ENCODE measurements around the gene NRIP2. TPM values are rescaled to one million over a fixed set of nuclear protein-coding genes. Genes with fewer than 3 reads are reported as not detected.

Gene NRIP2
- total RNA-seq, 5 donors from 2014 or later (not counting 1 experiment from before 2014, with no cell fraction given): not detected

DNA sequence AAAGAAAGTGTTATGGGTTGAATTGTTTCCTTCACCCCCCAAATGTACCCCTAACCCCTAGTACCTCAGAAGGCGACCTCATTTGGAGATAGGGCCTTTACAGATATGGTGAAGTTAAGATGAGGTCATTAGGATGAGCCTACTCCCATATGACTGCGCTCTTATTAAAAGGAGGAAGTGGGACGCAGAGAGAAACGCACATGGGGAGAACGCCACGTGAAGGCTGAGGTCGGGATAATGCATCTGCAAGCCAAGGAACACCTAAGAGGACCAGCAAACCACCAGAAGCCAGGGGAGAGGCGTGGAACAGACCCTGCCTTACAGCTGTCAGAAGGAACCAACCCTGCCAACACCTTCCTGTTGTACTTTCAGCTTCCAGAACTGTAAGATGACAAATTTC, 1.7 kb upstream of the NRIP2 start:
- CTCF ChIA-PET: no interaction called here
- no peaks in the 10 kb centered on the region for H3K27me3 ChIP-seq (replicated peaks in 1 of 2; ENCODE audit: control insufficient read depth in 2 of 2, extremely low read depth in 1 of 2, insufficient read depth in 2 of 2, low read length in 1 of 2)
- no peak for ATAC-seq (replicated peaks in 1 of 4)
- peaks cover 0 to 7% of the 10 kb centered on the region in 2 experiments for H3K4me1 ChIP-seq (ENCODE audit: control insufficient read depth in 1 of 2, extremely low read depth in 1 of 2, insufficient read depth in 2 of 2, low read length in 2 of 2)
- H3K27me3 Mint-ChIP-seq: no peaks in the 10 kb centered on the region
- no peak overlapping the region for H3K27ac ChIP-seq (ENCODE audit: low read length)
- H3K4me3 ChIP-seq (ENCODE audit: control insufficient read depth in 1 of 2, extremely low read depth in 1 of 2, low read length in 1 of 2): no peak overlapping the region
- no peaks in the 10 kb centered on the region for H3K9me3 Mint-ChIP-seq
- no peak overlapping the region for H3K4me3 Mint-ChIP-seq
- H3K4me1 Mint-ChIP-seq: peaks cover 3 to 14% (median 8%) of the 10 kb centered on the region in 3 donors
- WGBS (ENCODE audit: insufficient coverage): 92% methylated on average over 7 of the region's 8 CpGs
- POLR2A ChIA-PET: interaction anchor here in 1 of 2 donors (0.6 kb wide), 1 partner anchor 17 kb away, joined by 4 read pairs; no protein-coding TSS in a partner anchor
- no peaks in the 10 kb centered on the region for H3K9me3 ChIP-seq
- no peak overlapping the region for H3K27ac Mint-ChIP-seq
- H3K36me3 Mint-ChIP-seq: peaks cover 34% of the 10 kb centered on the region
- no peak for DNase-seq
- peaks cover 4 to 28% of the 10 kb centered on the region in 2 donors for H3K36me3 ChIP-seq (ENCODE audit: control insufficient read depth in 2 of 2, extremely low read depth in 1 of 2, insufficient read depth in 1 of 2, low read length in 1 of 2)

DNA sequence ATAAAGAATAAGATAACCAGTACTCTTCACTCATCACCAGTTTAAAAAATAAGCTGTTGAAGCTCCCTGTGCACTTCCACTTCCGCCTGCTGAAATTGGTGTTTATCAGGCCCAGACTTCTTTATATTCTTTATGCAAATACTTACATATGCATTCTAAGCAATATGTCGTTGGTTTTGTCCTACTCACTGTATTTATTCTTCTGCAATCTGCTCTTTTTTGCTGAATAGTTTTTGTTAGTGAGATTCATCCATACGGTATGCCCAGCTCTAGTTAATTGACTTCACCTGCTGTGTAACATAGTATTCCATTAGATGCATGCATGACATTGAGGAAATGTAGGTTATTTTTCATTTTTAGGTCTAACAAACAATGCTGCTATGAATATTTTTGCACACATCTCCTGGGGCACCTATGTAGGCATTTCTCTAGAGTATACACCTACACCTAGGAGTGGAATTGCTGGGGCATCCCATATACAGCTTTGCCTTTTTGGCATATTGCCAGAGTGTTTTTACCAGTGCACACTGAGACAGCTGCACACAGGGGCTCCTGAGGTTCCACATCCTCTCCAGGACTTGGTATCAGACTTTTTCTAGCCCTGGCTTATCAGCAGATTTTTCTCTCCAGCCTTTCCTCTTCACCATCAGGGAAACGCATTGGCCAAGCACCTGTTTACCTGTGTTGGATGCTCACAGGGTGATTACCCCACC, 1.0 kb upstream of the NRIP2 start:
- Mint-ChIP-seq H3K4me1 (peaks cover 3 to 14% (median 8%) of the 10 kb centered on the region in 3 donors), H3K27ac (peak overlapping the region in 1 of 2 donors; percentile 17), H3K27me3 (no peaks in the 10 kb centered on the region), H3K36me3 (peaks cover 36% of the 10 kb centered on the region), H3K4me3 (no peak overlapping the region), H3K9me3 (no peaks in the 10 kb centered on the region)
- 100% methylated on average over 1 of the region's 4 CpGs for WGBS (ENCODE audit: insufficient coverage)
- no peak overlapping the region for H3K27ac ChIP-seq (ENCODE audit: low read length)
- ATAC-seq (replicated peaks in 1 of 4): no peak
- H3K4me3 ChIP-seq (ENCODE audit: control insufficient read depth in 1 of 2, extremely low read depth in 1 of 2, low read length in 1 of 2): no peak overlapping the region
- POLR2A ChIA-PET: interaction anchor here in 1 of 2 donors (0.6 kb wide), 1 partner anchor 1433 kb away, joined by 6 read pairs; no protein-coding TSS in a partner anchor
- CTCF ChIA-PET: no interaction called here
- no peak for DNase-seq
- no peaks in the 10 kb centered on the region for H3K27me3 ChIP-seq (replicated peaks in 1 of 2; ENCODE audit: control insufficient read depth in 2 of 2, extremely low read depth in 1 of 2, insufficient read depth in 2 of 2, low read length in 1 of 2)
- H3K36me3 ChIP-seq (ENCODE audit: control insufficient read depth in 2 of 2, extremely low read depth in 1 of 2, insufficient read depth in 1 of 2, low read length in 1 of 2): peaks cover 4 to 25% of the 10 kb centered on the region in 2 donors
- H3K4me1 ChIP-seq (ENCODE audit: control insufficient read depth in 1 of 2, extremely low read depth in 1 of 2, insufficient read depth in 2 of 2, low read length in 2 of 2): peaks cover 0 to 7% of the 10 kb centered on the region in 2 experiments
- H3K9me3 ChIP-seq: no peaks in the 10 kb centered on the region

DNA sequence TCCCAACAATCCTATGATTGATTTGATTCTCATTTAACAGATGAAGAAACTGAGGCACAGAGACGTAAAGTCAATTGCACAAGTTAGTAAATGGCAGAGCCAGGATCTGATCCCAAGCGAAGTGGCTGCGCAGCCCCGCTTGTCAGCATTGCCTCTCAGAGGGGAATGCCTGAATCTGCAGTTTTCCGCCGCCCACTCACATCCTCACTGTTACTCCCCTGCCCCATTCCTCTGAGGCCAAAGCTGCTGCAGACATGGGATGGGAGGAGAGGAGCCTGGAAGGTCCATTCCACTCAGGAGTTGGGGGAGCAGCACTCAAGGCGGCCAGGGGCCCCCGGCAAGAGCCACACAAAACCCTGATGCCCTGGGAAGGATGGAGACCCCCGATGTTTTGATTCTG, 1.0 kb downstream of the NRIP2 start:
- ChIA-PET CTCF (no interaction called here), POLR2A (interaction anchor here in 1 of 2 donors (0.6 kb wide), 1 partner anchor 51 kb away, joined by 3 read pairs; no protein-coding TSS in a partner anchor)
- H3K9me3 Mint-ChIP-seq: no peaks in the 10 kb centered on the region
- H3K4me3 ChIP-seq (ENCODE audit: control insufficient read depth in 1 of 2, extremely low read depth in 1 of 2, low read length in 1 of 2): no peak overlapping the region
- H3K4me1 Mint-ChIP-seq: peaks cover 3 to 14% (median 8%) of the 10 kb centered on the region in 3 donors
- H3K27me3 ChIP-seq (replicated peaks in 1 of 2; ENCODE audit: control insufficient read depth in 2 of 2, extremely low read depth in 1 of 2, insufficient read depth in 2 of 2, low read length in 1 of 2): no peaks in the 10 kb centered on the region
- H3K9me3 ChIP-seq: no peaks in the 10 kb centered on the region
- peaks cover 0 to 22% of the 10 kb centered on the region in 2 donors for H3K36me3 ChIP-seq (ENCODE audit: control insufficient read depth in 2 of 2, extremely low read depth in 1 of 2, insufficient read depth in 1 of 2, low read length in 1 of 2)
- ATAC-seq (replicated peaks in 1 of 4) (no peak), DNase-seq (no peak)
- WGBS (ENCODE audit: insufficient coverage): 83% methylated on average over 2 of the region's 9 CpGs
- no peak overlapping the region for H3K4me3 Mint-ChIP-seq
- H3K27ac Mint-ChIP-seq: no peak overlapping the region
- no peaks in the 10 kb centered on the region for H3K27me3 Mint-ChIP-seq
- H3K36me3 Mint-ChIP-seq: peaks cover 32% of the 10 kb centered on the region
- H3K4me1 ChIP-seq (ENCODE audit: control insufficient read depth in 1 of 2, extremely low read depth in 1 of 2, insufficient read depth in 2 of 2, low read length in 2 of 2): peaks cover 0 to 7% of the 10 kb centered on the region in 2 experiments
- no peak overlapping the region for H3K27ac ChIP-seq (ENCODE audit: low read length)

DNA sequence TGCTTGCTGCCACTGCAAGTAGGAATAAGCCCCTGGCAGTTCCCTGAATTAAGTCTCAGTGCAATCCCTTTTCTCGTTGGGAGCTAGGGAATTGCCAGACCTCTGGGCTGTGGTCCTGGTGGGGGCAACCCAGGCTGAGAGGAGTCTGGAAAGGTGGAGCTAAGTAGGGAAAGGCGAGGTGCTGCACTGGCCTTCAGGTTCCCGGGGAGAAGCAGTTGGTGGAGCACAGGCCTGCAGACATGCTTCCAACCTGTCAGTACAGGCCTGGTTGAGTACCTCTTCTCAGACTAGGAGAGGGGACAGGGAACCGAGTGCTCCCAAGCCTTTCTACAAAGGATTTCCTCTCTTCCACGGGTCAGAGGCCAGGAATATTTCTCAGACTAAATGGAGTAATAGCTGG, 1.5 kb downstream of the NRIP2 start:
- Mint-ChIP-seq H3K27ac (no peak overlapping the region), H3K27me3 (no peaks in the 10 kb centered on the region), H3K36me3 (peaks cover 32% of the 10 kb centered on the region), H3K4me1 (peaks cover 3 to 14% (median 8%) of the 10 kb centered on the region in 3 donors), H3K9me3 (no peaks in the 10 kb centered on the region), H3K4me3 (no peak overlapping the region)
- Histone ChIP-seq H3K27ac (ENCODE audit: low read length) (no peak overlapping the region), H3K27me3 (replicated peaks in 1 of 2; ENCODE audit: control insufficient read depth in 2 of 2, extremely low read depth in 1 of 2, insufficient read depth in 2 of 2, low read length in 1 of 2) (no peaks in the 10 kb centered on the region), H3K9me3 (no peaks in the 10 kb centered on the region), H3K4me3 (ENCODE audit: control insufficient read depth in 1 of 2, extremely low read depth in 1 of 2, low read length in 1 of 2) (no peak overlapping the region), H3K36me3 (ENCODE audit: control insufficient read depth in 2 of 2, extremely low read depth in 1 of 2, insufficient read depth in 1 of 2, low read length in 1 of 2) (peaks cover 0 to 18% of the 10 kb centered on the region in 2 donors), H3K4me1 (ENCODE audit: control insufficient read depth in 1 of 2, extremely low read depth in 1 of 2, insufficient read depth in 2 of 2, low read length in 2 of 2) (peaks cover 0 to 7% of the 10 kb centered on the region in 2 experiments)
- DNase-seq (no peak), ATAC-seq (replicated peaks in 1 of 4) (no peak)
- ChIA-PET CTCF (interaction anchor here in 1 of 2 donors (0.6 kb wide), 1 partner anchor 34 kb away, joined by 3 read pairs; no protein-coding TSS in a partner anchor), POLR2A (interaction anchor here in 1 of 2 donors (0.6 kb wide), 1 partner anchor 52 kb away, joined by 3 read pairs; no protein-coding TSS in a partner anchor)
- 83% methylated on average over 1 of the region's 5 CpGs for WGBS (ENCODE audit: insufficient coverage)

DNA sequence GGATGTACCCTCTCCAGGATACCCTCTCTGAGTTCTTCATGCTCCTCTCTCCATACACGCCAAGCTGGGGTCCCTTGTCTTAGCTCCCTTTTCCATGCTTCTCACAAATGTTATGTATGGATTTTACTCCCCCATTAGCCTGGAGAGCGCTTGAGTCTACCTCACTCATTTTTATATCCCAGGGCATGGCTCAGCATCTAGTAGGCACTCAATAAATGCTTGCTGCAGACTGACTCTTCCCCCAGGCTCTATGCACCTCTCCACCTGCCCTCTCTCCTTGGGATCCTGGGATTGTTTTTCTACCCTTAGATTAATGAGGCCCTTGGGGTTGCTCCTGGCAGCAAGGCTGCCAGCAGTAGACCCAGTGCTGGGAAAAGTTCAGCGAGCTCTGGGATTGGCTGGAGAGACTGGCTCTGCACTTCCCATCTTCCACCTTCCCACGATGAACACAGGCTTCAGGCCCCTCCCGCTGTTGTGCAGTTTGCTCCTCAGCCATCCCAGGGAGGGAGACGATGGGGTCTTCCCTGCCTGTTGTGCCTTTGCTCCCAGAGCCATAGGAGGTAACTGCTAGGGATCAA, 2.2 kb downstream of the NRIP2 start:
- ChIA-PET POLR2A (interaction anchor here in 1 of 2 donors (0.6 kb wide), 1 partner anchor 29 kb away, joined by 6 read pairs; no protein-coding TSS in a partner anchor), CTCF (interaction anchor here in 1 of 2 donors (0.6 kb wide), 1 partner anchor 35 kb away, joined by 3 read pairs; no protein-coding TSS in a partner anchor)
- WGBS (ENCODE audit: insufficient coverage): 100% methylated on average over 3 of the region's 6 CpGs
- no peaks in the 10 kb centered on the region for H3K9me3 Mint-ChIP-seq
- no peak overlapping the region for H3K4me3 ChIP-seq (ENCODE audit: control insufficient read depth in 1 of 2, extremely low read depth in 1 of 2, low read length in 1 of 2)
- H3K4me1 ChIP-seq (ENCODE audit: control insufficient read depth in 1 of 2, extremely low read depth in 1 of 2, insufficient read depth in 2 of 2, low read length in 2 of 2): peaks cover 0 to 7% of the 10 kb centered on the region in 2 experiments
- peaks cover 0 to 18% of the 10 kb centered on the region in 2 donors for H3K36me3 ChIP-seq (ENCODE audit: control insufficient read depth in 2 of 2, extremely low read depth in 1 of 2, insufficient read depth in 1 of 2, low read length in 1 of 2)
- no peak overlapping the region for H3K27ac ChIP-seq (ENCODE audit: low read length)
- ATAC-seq (replicated peaks in 1 of 4): no peak
- H3K4me3 Mint-ChIP-seq: no peak overlapping the region
- no peaks in the 10 kb centered on the region for H3K27me3 Mint-ChIP-seq
- H3K36me3 Mint-ChIP-seq: peaks cover 29% of the 10 kb centered on the region
- H3K4me1 Mint-ChIP-seq: peaks cover 3 to 14% (median 8%) of the 10 kb centered on the region in 3 donors
- no peaks in the 10 kb centered on the region for H3K27me3 ChIP-seq (replicated peaks in 1 of 2; ENCODE audit: control insufficient read depth in 2 of 2, extremely low read depth in 1 of 2, insufficient read depth in 2 of 2, low read length in 1 of 2)
- H3K9me3 ChIP-seq: no peaks in the 10 kb centered on the region
- H3K27ac Mint-ChIP-seq: peak overlapping the region in 1 of 2 donors; percentile 27
- no peak for DNase-seq

DNA sequence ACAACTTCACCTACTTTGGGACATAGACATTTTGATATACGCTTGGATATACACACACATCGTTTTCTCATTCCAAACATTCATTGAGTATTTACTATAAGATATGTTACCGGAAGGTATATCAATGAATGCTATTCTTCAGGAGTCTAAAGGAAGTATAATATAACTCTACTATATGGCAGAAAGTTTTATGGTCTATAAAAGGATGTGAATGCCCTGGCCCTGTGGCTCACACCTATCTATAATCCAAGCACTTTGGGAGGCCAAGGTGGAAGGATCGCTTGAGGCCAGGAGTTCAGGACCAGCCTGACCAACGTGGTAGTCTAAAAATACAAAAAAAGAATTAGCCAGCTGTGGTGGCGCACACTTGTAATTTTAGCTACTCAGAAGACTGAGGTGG, 5.6 kb downstream of the NRIP2 start:
- ChIA-PET POLR2A (no interaction called here), CTCF (interaction anchor here in 1 of 2 donors (0.6 kb wide), 1 partner anchor 117 kb away, joined by 3 read pairs; no protein-coding TSS in a partner anchor)
- no peak for DNase-seq
- Histone ChIP-seq H3K9me3 (no peaks in the 10 kb centered on the region), H3K27ac (ENCODE audit: low read length) (no peak overlapping the region), H3K36me3 (ENCODE audit: control insufficient read depth in 2 of 2, extremely low read depth in 1 of 2, insufficient read depth in 1 of 2, low read length in 1 of 2) (peaks cover 2 to 51% of the 10 kb centered on the region in 2 donors), H3K4me1 (ENCODE audit: control insufficient read depth in 1 of 2, extremely low read depth in 1 of 2, insufficient read depth in 2 of 2, low read length in 2 of 2) (no peaks in the 10 kb centered on the region), H3K4me3 (ENCODE audit: control insufficient read depth in 1 of 2, extremely low read depth in 1 of 2, low read length in 1 of 2) (no peak overlapping the region), H3K27me3 (replicated peaks in 1 of 2; ENCODE audit: control insufficient read depth in 2 of 2, extremely low read depth in 1 of 2, insufficient read depth in 2 of 2, low read length in 1 of 2) (no peaks in the 10 kb centered on the region)
- Mint-ChIP-seq H3K4me3 (no peak overlapping the region), H3K27ac (no peak overlapping the region), H3K36me3 (peaks cover 46% of the 10 kb centered on the region), H3K27me3 (no peaks in the 10 kb centered on the region), H3K9me3 (no peaks in the 10 kb centered on the region), H3K4me1 (peaks cover 0 to 8% (median 0%) of the 10 kb centered on the region in 3 donors)
- 80% methylated on average over 2 of the region's 6 CpGs for WGBS (ENCODE audit: insufficient coverage)
- no peak for ATAC-seq (replicated peaks in 1 of 4)

Measured in T-cell (primary cell).